Activated CD8-positive, alpha-beta memory T cell treated with anti-CD3 and anti-CD28 coated beads, Interleukin-2, amount 50 U/mL, for 24 hours (primary cell): ENCODE data around the gene GPN3.
"Not testable (repeated sequence)": the region's sequence is repeated elsewhere in the genome, so short reads cannot be mapped to it uniquely, and the experiment has no call there.

Experiments
- DNase-seq: peaks from one replicate; pipeline ENCODE4 v3.0.0-alpha.2; 2020; ENCODE audit errors: extremely low read depth

GPN3 gene

GRCh38 chr12:110444455-110444854 is 23.6 kb downstream of the GPN3 start:
- no peak for DNase-seq

DNA sequence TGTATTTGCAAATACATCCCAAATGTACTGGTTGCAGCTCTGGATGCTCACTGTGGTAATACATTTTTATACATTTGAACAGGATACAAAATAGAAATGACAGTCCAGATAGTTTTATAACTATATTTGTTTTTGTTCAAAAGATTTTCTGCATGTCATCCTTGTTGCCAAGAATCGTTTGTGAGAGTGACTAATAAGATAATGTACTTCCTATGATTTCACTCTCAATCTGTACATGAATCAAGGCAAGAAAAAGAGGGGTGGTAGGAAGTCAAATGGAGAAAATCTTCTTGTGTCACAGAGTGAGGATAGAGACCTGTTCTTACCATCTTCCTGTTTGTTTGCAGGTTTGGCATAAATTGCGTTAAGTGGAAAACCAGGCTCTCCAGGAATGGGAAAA is 31.8 kb downstream of the GPN3 start:
- no peak for DNase-seq

DNA sequence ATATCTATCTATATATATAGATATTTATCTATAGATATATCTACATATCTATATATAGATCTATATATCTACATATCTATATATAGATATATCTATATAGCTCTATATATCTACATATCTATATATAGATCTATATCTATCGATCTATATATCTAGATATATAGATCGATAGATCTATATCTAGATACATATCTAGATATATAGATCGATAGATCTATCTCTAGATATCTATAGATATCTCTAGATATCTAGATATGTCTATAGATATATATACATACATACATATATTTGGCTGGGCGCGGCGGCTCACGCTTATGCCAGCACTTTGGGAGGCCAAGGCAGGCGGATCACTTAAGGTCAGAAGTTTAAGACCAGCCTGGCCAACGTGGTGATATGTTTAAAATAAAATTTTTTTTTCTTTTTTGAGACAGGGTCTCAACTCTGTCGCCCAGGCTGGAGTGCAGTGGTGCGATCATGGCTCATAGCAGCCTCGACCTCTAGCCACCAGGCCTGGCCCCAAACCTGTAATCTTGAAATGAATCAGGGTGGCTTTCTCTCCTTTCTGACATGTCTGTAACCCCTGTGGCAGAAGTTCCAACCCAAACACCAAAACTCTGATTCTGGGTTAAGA is 36.0 kb downstream of the GPN3 start:
- DNase-seq: no peak

DNA sequence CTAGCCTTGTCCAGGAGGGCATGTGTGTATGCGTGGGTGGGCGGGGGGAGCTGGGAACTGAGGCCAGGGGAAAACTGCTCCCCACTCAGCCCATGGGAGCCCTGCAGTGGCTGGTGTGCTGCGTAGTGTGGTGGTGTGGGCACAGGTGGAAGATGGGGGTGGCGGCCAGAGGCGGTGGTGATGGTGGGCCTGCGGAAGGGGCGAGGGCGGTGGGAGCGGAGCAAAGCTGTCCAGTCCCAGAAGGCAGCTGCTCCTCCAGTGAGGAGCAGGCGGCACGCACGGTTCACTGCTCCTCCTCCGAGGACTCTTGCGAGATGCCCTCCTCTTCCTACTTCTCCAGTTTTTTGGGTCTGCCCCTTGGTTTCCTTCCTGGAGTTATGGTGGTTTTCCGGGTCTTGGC is 38.4 kb downstream of the GPN3 start:
- DNase-seq: not testable (repeated sequence)

- DNase-seq: no peak
These were observed 41.7 kb downstream of the GPN3 start for GRCh38 chr12:110426406-110426805.

DNA sequence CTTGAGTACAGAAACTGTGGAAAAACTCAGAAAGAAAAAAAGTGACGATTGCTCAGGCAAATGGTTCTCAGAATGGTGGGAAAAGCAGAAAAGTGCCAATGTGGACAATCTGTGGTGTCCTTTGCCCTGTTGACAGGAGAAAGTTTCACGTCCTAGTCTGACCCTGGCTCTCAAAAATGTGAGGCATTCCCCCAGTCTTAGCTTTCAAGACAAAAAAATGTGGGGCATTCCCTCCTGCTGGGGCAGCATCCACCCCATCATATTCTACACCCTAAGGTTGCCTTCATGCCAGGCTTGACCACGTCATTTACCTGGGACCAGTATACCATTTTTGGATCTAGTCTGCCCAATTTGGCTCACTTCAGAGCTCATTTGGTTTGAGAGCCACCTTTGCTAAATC is 43.8 kb downstream of the GPN3 start:
- no peak for DNase-seq

DNA sequence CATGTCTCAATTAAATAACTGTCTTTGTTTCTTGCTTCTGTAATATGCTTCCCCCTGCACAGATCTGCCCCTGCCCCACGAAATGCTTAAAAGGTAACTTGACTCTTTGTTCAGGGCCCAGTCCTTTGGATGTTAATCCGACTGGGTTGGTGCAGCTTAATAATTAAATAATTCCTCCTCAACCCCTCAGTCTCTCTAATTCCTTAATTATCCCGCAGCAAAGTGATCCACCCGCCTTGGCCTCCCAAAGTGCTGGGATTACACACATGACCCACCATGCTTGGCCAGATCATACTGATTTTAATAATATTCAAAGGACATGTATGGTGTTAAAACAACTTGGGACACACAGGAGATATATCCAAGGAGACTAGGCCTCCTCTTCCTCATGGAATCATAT is 46.4 kb downstream of the GPN3 start:
- DNase-seq: no peak

DNA sequence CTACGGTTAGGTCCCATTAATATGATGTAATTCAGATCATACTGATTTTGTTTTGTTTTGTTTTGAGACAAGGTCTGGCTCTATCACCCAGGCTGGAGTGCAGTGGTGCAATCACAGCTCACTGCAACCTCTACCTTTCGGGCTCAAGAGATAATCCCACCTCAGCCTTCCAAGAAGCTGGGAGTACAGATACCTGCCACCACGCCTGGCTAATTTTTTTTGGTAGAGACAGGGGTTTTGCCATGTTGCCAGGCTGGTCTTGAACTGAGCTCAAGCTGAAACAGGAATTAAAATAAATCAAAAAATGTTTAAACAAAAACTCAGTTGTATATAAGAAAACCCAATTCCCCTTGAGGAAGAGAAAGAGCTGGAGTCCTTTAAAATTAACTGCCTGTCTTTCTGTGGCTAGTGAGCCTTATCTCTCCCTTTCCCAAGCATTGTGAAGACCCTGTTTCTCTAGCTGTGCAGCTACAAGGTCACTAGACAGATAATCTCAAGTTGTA is 46.8 kb downstream of the GPN3 start:
- no peak for DNase-seq

DNA sequence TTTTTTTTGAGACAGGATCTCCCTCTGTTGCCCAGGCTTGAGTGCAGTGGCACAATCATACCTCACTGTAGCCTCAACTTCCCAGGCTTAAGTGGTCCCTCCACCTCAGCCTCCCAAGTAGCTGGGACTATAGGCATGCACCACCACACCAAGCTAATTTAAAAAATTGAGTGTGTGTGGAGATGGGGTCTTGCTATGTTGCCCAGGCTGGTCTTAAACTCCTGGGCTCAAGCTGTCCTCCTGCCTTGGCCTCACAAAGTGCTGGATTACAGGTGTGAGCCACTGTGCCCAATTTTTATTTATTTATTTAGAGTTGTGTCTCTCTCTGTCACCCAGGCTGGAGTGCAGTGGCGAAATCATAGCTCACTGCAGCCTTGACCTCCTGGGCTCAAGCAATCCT is 47.4 kb downstream of the GPN3 start:
- DNase-seq: not testable (repeated sequence)

- not testable (repeated sequence) for DNase-seq
These were observed 50.9 kb downstream of the GPN3 start for GRCh38 chr12:110417113-110417512.

DNA sequence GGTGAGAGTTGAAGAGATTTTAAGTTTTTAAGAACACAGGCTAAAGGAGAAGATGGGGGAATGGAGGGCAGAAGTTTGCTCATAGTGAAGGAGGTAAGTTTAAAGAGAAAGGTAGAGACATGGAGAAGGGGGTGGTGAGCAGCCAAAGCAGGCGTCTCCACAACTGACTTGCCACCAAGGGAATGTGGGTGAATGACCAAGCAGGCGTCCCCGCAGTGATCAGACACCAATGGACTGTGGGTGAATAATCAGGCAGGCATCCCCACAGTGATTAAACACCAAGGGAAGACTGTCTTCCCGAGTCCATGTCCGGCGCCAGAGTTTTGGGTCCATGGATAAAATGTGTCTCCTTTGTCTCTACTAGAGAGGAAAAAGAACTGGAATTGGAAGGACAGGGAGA is 58.0 kb downstream of the GPN3 start:
- not testable (repeated sequence) for DNase-seq

DNA sequence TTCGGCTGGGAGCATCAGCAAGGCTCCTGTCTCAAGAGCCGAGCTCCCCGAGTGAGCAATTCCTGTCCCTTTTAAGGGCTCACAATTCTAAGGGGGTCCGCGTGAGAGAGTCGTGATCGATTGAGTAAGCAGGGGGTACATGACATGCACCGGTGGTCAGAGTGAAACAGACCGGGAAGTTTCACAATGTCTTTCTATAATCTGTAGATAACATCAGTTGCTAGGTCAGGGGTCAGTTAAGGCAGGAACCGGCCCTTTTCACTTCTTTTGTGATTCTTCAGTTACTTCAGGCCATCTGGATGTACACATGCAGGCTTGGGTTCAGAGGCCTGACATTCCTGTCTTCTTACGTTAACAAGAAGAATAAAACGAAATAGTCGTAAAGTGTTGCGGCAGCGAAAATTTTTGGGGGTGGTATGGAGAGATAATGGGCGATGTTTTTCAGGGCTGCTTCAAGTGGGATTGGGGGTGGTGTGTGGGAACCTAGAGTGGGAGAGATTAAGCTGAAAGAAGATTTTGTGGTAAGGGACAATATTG is 62.9 kb downstream of the GPN3 start:
- DNase-seq: not testable (repeated sequence)

DNA sequence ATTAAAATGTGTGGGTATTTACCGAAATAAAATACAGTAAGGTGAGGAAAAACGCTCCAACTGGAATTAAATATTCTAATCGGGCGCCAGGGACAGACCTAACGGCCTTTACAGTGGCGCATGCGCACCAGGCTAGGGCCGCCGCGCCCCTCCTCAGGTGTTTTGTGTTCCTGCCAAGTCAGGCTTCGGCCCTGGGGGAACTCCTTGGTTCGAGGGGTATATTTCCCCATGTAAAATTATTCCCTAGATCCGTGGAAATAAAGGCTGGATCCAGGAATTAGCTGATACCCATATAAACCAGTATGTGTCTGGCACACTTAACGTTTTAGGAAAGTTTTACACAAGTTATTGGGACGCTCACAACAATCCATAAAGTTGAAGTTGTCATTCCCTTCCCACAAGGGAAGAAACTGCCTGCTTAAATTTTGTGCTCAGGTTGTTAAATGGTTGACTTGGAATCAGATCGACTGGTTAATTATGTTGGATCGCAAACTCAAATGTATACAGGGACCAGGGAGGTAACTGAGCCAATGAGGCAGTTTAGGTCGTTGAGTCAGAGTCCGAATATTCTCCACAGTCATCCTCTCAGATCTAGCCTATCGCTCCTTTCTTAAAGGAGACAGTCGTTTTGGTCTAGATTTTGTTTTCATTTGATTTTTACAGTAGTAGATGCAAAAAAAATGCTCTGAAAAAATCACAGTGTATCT is 63.9 kb downstream of the GPN3 start:
- DNase-seq: peak; percentile 39

- DNase-seq: peak; percentile 58
These were observed 64.7 kb downstream of the GPN3 start, which contains the start of gene ANAPC7 for GRCh38 chr12:110403146-110403975. Gene ANAPC7 (minus strand): TSS chr12:110403708. CDS start chr12:110403627, 81 bp downstream.
